ENCODE measurements around the gene GATA6. TPM values are rescaled to one million over a fixed set of nuclear protein-coding genes. Genes with fewer than 3 reads are reported as not detected.

The GATA6 gene
- polyA plus RNA-seq, 1 donor (not counting 4 experiments of a cell fraction or from before 2014, with no cell fraction given), result 0.37 TPM

DNA sequence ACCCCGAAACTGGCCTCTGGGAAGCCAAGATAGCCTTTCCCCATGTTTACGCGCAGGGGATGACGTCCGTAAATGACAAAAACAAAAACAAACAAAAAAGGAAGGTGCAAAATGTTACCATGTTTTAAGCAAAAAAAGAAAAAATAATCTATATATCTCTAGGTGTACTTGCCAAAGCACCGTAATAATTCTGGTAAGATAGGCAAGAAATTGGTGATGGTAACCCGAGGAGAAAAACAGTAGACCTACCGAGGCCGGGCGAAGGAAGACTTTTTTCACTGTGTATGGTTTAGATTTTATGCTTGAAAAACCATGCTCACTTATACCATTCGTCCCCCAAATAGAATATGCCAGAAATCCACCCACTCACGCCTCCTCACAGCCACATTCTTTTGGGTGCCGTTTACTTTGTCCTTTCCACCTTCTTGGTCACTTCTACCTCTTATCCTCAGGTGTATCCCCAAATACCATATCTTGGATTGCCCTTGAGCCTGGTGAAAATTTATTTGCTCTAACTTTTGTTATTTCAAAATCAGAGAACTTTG is 8.0 kb downstream of the GATA6 start:
- H3K36me3 ChIP-seq (ENCODE audit: control insufficient read depth in 2 of 2, extremely low read depth in 1 of 2, insufficient read depth in 2 of 2, low read length in 2 of 2), result no peaks in the 10 kb centered on the region
- no peak for FAIRE-seq

DNA sequence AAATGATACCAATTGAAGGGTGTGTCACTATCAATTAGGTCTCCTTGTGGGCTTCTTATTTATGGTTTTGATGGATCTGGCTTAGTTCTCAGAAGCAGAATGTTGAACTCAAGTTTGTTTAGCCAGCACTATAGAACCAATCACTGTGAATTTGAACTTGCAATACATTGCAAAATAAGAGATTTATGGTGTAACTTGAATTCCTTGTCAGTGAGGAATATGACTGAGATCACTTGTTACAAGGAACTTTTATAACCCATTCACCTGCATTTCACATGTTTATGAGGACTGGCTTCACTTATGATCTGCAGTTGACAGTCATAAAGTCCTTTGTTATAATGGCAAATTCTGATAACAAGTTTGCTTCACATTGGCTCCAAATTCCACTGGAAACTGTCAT is 9.8 kb downstream of the GATA6 start:
- no peaks in the 10 kb centered on the region for H3K36me3 ChIP-seq (ENCODE audit: control insufficient read depth in 2 of 2, extremely low read depth in 1 of 2, insufficient read depth in 2 of 2, low read length in 2 of 2)
- no peak overlapping the region for H2AFZ ChIP-seq (ENCODE audit: control insufficient read depth, low read length)
- no peak overlapping the region for H3K4me3 ChIP-seq (ENCODE audit: control insufficient read depth in 2 of 3, extremely low read depth in 1 of 3, insufficient read depth in 2 of 3, low read depth in 1 of 3, low read length in 3 of 3)
- DNase-seq (ENCODE audit: low read depth, low spot score), result no peak
- H3K27me3 ChIP-seq (ENCODE audit: control insufficient read depth, extremely low read depth, insufficient read depth, low read length), result peaks cover 49% of the 10 kb centered on the region
- H3K9me3 ChIP-seq (ENCODE audit: control insufficient read depth, low read depth, low read length), result no peaks in the 10 kb centered on the region
- no peaks in the 10 kb centered on the region for H4K20me1 ChIP-seq (ENCODE audit: control insufficient read depth, extremely low read depth, insufficient read depth, low read length)
- H3K27ac ChIP-seq (ENCODE audit: control insufficient read depth, insufficient read depth, low read length), result no peak overlapping the region
- peaks cover 7% of the 10 kb centered on the region for H3K4me1 ChIP-seq (ENCODE audit: control insufficient read depth, extremely low read depth, insufficient read depth, low read length)
- dilution Hi-C loops (cut with MboI; ENCODE audit: extremely low pct_ligation_motif_present, low sequenced_read_pairs), result no loop called here
- no peak overlapping the region for H3K4me2 ChIP-seq (ENCODE audit: control insufficient read depth, extremely low read depth, insufficient read depth, low read depth, low read length)
- no peak overlapping the region for H3K9ac ChIP-seq (ENCODE audit: control insufficient read depth, extremely low read depth, insufficient read depth, low read length)
- no peak for FAIRE-seq
- H3K79me2 ChIP-seq (ENCODE audit: control insufficient read depth, insufficient read depth, low read length), result no peaks in the 10 kb centered on the region
- no peaks in the 10 kb centered on the region for H3K9me1 ChIP-seq (ENCODE audit: control insufficient read depth, extremely low read depth, insufficient read depth, low read length)
- TF ChIP-seq EZH2 (IDR thresholded peaks at IDR 0.05; ENCODE audit: low read length), result no peak
- TF ChIP-seq, protein P1, sequence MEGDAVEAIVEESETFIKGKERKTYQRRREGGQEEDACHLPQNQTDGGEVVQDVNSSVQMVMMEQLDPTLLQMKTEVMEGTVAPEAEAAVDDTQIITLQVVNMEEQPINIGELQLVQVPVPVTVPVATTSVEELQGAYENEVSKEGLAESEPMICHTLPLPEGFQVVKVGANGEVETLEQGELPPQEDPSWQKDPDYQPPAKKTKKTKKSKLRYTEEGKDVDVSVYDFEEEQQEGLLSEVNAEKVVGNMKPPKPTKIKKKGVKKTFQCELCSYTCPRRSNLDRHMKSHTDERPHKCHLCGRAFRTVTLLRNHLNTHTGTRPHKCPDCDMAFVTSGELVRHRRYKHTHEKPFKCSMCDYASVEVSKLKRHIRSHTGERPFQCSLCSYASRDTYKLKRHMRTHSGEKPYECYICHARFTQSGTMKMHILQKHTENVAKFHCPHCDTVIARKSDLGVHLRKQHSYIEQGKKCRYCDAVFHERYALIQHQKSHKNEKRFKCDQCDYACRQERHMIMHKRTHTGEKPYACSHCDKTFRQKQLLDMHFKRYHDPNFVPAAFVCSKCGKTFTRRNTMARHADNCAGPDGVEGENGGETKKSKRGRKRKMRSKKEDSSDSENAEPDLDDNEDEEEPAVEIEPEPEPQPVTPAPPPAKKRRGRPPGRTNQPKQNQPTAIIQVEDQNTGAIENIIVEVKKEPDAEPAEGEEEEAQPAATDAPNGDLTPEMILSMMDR (optimal IDR thresholded peaks at IDR 0.05 in 1 of 3, IDR thresholded peaks at IDR 0.05 in 1 of 3, conservative IDR thresholded peaks at IDR 0.05 in 1 of 3; ENCODE audit: extremely low read depth in 1 of 3, insufficient read depth in 2 of 3, low read length in 3 of 3), result no peak

More for the DNA sequence above, 8.0 kb downstream of the GATA6 start:
- dilution Hi-C loops (cut with MboI; ENCODE audit: extremely low pct_ligation_motif_present, low sequenced_read_pairs), result no loop called here
- no peak overlapping the region for H3K4me3 ChIP-seq (ENCODE audit: control insufficient read depth in 2 of 3, extremely low read depth in 1 of 3, insufficient read depth in 2 of 3, low read depth in 1 of 3, low read length in 3 of 3)
- TF ChIP-seq, protein P1 (optimal IDR thresholded peaks at IDR 0.05 in 1 of 3, IDR thresholded peaks at IDR 0.05 in 1 of 3, conservative IDR thresholded peaks at IDR 0.05 in 1 of 3; ENCODE audit: extremely low read depth in 1 of 3, insufficient read depth in 2 of 3, low read length in 3 of 3), result no peak
- peak; percentile 58 for TF ChIP-seq EZH2 (IDR thresholded peaks at IDR 0.05; ENCODE audit: low read length)
- DNase-seq (ENCODE audit: low read depth, low spot score), result no peak
- H3K4me1 ChIP-seq (ENCODE audit: control insufficient read depth, extremely low read depth, insufficient read depth, low read length), result no peaks in the 10 kb centered on the region
- no peak overlapping the region for H3K9ac ChIP-seq (ENCODE audit: control insufficient read depth, extremely low read depth, insufficient read depth, low read length)
- no peaks in the 10 kb centered on the region for H3K9me1 ChIP-seq (ENCODE audit: control insufficient read depth, extremely low read depth, insufficient read depth, low read length)
- no peak overlapping the region for H2AFZ ChIP-seq (ENCODE audit: control insufficient read depth, low read length)
- H3K27me3 ChIP-seq (ENCODE audit: control insufficient read depth, extremely low read depth, insufficient read depth, low read length), result peaks cover 67% of the 10 kb centered on the region
- no peaks in the 10 kb centered on the region for H3K9me3 ChIP-seq (ENCODE audit: control insufficient read depth, low read depth, low read length)
- H3K27ac ChIP-seq (ENCODE audit: control insufficient read depth, insufficient read depth, low read length), result no peak overlapping the region
- H3K79me2 ChIP-seq (ENCODE audit: control insufficient read depth, insufficient read depth, low read length), result no peaks in the 10 kb centered on the region
- H4K20me1 ChIP-seq (ENCODE audit: control insufficient read depth, extremely low read depth, insufficient read depth, low read length), result no peaks in the 10 kb centered on the region
- no peak overlapping the region for H3K4me2 ChIP-seq (ENCODE audit: control insufficient read depth, extremely low read depth, insufficient read depth, low read depth, low read length)

Measured in keratinocyte (primary cell).